22Rv1 (cell line): ENCODE data around the gene CCDC81.

ENCODE experiments used
- ZFX ChIP-seq: fragments of 450-650 bp; IDR thresholded peaks from 2 replicates; pipeline ENCODE4 v1.6.1; 2017; ENCODE audit warnings: antibody characterized with exemption, borderline replicate concordance
- TF ChIP-seq, protein P1 (sequence below): fragments of 450-650 bp; IDR thresholded peaks from 2 replicates; pipeline ENCODE4 v1.5.1; 2017; ENCODE audit warnings: mild to moderate bottlenecking

DNA sequence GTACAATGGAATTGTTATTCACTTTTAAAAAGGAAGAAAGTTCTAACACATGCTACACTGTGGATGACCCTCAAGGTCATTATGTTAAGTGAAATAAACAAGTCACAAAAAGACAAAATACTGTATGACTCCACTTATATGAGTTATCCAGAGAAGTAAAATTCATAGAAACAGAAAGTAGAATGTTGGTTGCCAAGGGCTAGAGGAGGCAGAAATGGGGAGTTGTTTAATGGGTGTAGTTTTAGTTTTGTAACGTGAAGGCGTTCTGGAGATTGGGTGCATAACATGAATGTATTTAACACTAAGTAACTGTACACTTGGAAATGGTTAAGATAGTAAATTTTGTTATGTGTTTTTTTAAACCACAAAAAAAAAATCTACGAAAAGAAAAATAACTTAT, 43.8 kb downstream of the CCDC81 start:
- TF ChIP-seq, protein P1, sequence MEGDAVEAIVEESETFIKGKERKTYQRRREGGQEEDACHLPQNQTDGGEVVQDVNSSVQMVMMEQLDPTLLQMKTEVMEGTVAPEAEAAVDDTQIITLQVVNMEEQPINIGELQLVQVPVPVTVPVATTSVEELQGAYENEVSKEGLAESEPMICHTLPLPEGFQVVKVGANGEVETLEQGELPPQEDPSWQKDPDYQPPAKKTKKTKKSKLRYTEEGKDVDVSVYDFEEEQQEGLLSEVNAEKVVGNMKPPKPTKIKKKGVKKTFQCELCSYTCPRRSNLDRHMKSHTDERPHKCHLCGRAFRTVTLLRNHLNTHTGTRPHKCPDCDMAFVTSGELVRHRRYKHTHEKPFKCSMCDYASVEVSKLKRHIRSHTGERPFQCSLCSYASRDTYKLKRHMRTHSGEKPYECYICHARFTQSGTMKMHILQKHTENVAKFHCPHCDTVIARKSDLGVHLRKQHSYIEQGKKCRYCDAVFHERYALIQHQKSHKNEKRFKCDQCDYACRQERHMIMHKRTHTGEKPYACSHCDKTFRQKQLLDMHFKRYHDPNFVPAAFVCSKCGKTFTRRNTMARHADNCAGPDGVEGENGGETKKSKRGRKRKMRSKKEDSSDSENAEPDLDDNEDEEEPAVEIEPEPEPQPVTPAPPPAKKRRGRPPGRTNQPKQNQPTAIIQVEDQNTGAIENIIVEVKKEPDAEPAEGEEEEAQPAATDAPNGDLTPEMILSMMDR = no peak
- no peak for TF ChIP-seq ZFX
